ENCODE results near the gene SMPD4.
"Not testable (repeated sequence)": the region's sequence is repeated elsewhere in the genome, so short reads cannot be mapped to it uniquely, and the experiment has no call there.

DNA sequence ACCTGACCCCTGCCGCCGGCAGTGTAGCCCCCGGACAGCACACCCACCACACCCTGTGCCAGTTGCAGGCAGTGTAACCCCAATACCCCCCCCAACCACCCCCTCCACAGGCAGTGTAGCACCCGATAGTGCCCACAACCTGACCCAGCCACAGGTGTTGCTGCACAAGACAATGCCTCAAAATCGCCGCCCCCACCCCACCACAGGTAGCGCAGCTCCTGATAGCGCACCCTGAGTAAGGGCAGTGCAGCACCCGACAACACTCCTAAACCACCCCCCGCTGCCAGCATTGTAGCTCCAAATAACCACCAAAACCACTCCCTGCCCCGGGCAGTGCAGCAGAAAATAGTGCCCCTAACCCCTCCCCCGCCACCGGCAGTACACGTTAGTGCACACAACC lies 52.9 kb downstream of the SMPD4 start:
- TF ChIP-seq, protein P1, sequence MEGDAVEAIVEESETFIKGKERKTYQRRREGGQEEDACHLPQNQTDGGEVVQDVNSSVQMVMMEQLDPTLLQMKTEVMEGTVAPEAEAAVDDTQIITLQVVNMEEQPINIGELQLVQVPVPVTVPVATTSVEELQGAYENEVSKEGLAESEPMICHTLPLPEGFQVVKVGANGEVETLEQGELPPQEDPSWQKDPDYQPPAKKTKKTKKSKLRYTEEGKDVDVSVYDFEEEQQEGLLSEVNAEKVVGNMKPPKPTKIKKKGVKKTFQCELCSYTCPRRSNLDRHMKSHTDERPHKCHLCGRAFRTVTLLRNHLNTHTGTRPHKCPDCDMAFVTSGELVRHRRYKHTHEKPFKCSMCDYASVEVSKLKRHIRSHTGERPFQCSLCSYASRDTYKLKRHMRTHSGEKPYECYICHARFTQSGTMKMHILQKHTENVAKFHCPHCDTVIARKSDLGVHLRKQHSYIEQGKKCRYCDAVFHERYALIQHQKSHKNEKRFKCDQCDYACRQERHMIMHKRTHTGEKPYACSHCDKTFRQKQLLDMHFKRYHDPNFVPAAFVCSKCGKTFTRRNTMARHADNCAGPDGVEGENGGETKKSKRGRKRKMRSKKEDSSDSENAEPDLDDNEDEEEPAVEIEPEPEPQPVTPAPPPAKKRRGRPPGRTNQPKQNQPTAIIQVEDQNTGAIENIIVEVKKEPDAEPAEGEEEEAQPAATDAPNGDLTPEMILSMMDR (IDR thresholded peaks at IDR 0.05) = not testable (repeated sequence)
- TF ChIP-seq POLR2A (IDR thresholded peaks at IDR 0.05) = not testable (repeated sequence)
